ENCODE data around the gene FKBP1B. TPM values are rescaled to one million over a fixed set of nuclear protein-coding genes. Genes with fewer than 3 reads are reported as not detected.
A peak's percentile ranks its signal among the peaks of the same experiment; 100 is the strongest.

Gene FKBP1B
- total RNA-seq, 1 experiment from 2014 or later: 2.1 TPM

DNA sequence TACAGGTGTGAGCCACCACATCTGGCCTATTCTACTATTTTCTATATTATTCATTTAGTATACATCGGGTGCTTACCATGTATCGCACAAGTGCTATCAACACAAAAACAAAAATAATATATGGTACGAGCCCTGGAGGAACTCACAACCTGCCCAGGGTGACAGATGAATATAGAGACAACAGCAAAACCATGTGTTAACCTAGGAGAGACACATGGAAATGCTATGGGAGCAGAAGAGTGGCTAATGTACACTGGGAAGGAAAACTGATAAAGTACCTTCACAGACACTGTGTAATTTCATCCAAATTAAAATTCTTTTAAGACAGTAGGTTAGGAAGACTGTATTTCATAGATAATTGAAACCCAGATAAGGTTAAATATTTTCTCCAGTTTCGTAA lies 22.7 kb downstream of the FKBP1B start:
- Histone ChIP-seq H4K20me1 (ENCODE audit: low read length) (0 out of 2 replicates have a peak, but pooled peaks cover 3% of the 10 kb centered on the region), H3K27ac (ENCODE audit: low read length) (no peak overlapping the region), H3K27me3 (ENCODE audit: low read length) (no peaks in the 10 kb centered on the region), H3F3A (ENCODE audit: low read length, unreplicated experiment) (no peaks in the 10 kb centered on the region), H3K36me3 (ENCODE audit: low read depth, low read length) (peaks cover 32% of the 10 kb centered on the region), H3K9me3 (ENCODE audit: low read length) (no peaks in the 10 kb centered on the region), H3K4me1 (ENCODE audit: insufficient read depth, low read length) (peaks cover 5% of the 10 kb centered on the region), H3K9me2 (replicated peaks; ENCODE audit: low read length) (no peaks in the 10 kb centered on the region), H3K4me3 (ENCODE audit: low read length) (no peak overlapping the region), H2AFZ (ENCODE audit: low read length) (no peak overlapping the region), H3K4me2 (ENCODE audit: low read length) (no peak overlapping the region), H3K79me2 (ENCODE audit: low read length) (peaks cover 39% of the 10 kb centered on the region), H3K9ac (ENCODE audit: low read length) (no peak overlapping the region)
- no TSS peak for BruUV-seq (replicated peaks)
- ATAC-seq (no peak), DNase-seq (no peak)
- CTCF ChIA-PET: no interaction called here
- intact Hi-C loops (cut with micrococcal nuclease): no loop called here
- TF ChIP-seq EZH2 (IDR thresholded peaks at IDR 0.05; ENCODE audit: low read length, unreplicated experiment) (no peak), EZH2phosphoT487 (IDR thresholded peaks at IDR 0.05; ENCODE audit: borderline replicate concordance, low read length) (no peak), CTCF (conservative IDR thresholded peaks at IDR 0.05; ENCODE audit: low read depth, low read length) (no peak)
- POLR2A ChIA-PET (ENCODE audit: unreplicated experiment): no interaction called here

DNA sequence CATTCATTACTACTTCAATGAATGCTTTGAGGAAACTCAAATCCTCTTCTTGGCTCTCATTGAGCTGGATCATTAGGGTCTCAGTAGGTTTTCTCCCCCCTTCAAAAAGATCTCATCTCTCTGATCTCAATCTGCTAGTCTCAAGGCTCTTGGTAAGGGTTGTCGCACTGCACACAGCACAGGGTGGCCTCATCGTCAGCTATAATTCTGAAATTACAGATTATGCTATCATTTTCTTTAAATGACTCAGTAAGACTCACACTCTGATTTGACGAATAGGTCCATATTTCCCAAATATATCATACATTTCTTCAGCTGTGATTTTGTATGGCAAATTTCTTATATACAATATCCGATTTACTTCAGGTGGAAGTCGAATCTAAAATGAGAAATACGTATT lies 24.3 kb downstream of the FKBP1B start:
- ATAC-seq: no peak
- no peak overlapping the region; the same call in 1 of the 2 replicates for H3K4me2 ChIP-seq (ENCODE audit: low read length)
- ChIA-PET CTCF (no interaction called here), POLR2A (ENCODE audit: unreplicated experiment) (no interaction called here)
- no peak for TF ChIP-seq EZH2 (IDR thresholded peaks at IDR 0.05; ENCODE audit: low read length, unreplicated experiment)
- no peak for TF ChIP-seq EZH2phosphoT487 (IDR thresholded peaks at IDR 0.05; ENCODE audit: borderline replicate concordance, low read length)
- TF ChIP-seq CTCF (conservative IDR thresholded peaks at IDR 0.05; ENCODE audit: low read depth, low read length): no peak
- no peaks in the 10 kb centered on the region for H3K9me3 ChIP-seq (ENCODE audit: low read length)
- H3K27me3 ChIP-seq (ENCODE audit: low read length): no peaks in the 10 kb centered on the region
- intact Hi-C loops (cut with micrococcal nuclease): no loop called here
- no peaks in the 10 kb centered on the region for H3K9me2 ChIP-seq (replicated peaks; ENCODE audit: low read length)
- peaks cover 13% of the 10 kb centered on the region for H3K4me1 ChIP-seq (ENCODE audit: insufficient read depth, low read length)
- H4K20me1 ChIP-seq (ENCODE audit: low read length): 0 out of 2 replicates have a peak, but pooled peaks cover 3% of the 10 kb centered on the region
- H3K4me3 ChIP-seq (ENCODE audit: low read length): no peak overlapping the region
- H3K27ac ChIP-seq (ENCODE audit: low read length): no peak overlapping the region
- peaks cover 31% of the 10 kb centered on the region for H3K36me3 ChIP-seq (ENCODE audit: low read depth, low read length)
- H3K79me2 ChIP-seq (ENCODE audit: low read length): peaks cover 39% of the 10 kb centered on the region
- BruUV-seq (replicated peaks): no TSS peak
- no peaks in the 10 kb centered on the region for H3F3A ChIP-seq (ENCODE audit: low read length, unreplicated experiment)
- H3K9ac ChIP-seq (ENCODE audit: low read length): no peak overlapping the region
- no peak for DNase-seq
- H2AFZ ChIP-seq (ENCODE audit: low read length): no peak overlapping the region

DNA sequence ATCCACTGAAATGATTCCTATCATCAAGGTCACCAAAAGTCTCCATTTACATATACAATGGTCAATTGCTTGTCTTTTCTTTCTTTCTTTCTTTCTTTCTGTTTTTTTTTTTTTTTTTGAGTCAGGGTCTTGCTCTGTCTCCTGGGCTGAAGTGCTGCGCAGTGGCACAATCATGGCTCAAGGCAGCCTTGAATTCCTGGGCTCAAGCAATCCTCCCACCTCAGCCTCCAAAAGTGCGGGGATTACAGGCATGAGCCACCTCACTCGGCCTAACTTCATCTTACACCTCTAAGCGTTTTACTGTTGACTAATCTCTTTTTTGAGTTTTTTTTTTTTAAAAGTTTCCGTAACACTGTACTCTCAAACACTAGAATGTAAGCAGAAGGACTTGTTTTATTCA lies 25.7 kb downstream of the FKBP1B start:
- no peak for TF ChIP-seq EZH2phosphoT487 (IDR thresholded peaks at IDR 0.05; ENCODE audit: borderline replicate concordance, low read length)
- no peak for TF ChIP-seq EZH2 (IDR thresholded peaks at IDR 0.05; ENCODE audit: low read length, unreplicated experiment)
- no peak for TF ChIP-seq CTCF (conservative IDR thresholded peaks at IDR 0.05; ENCODE audit: low read depth, low read length)
- CTCF ChIA-PET: no interaction called here
- Histone ChIP-seq H3K4me2 (ENCODE audit: low read length) (peak overlapping the region; percentile 94), H3K4me1 (ENCODE audit: insufficient read depth, low read length) (peaks cover 13% of the 10 kb centered on the region), H3K79me2 (ENCODE audit: low read length) (peaks cover 39% of the 10 kb centered on the region), H4K20me1 (ENCODE audit: low read length) (0 out of 2 replicates have a peak, but pooled peaks cover 3% of the 10 kb centered on the region), H3K27me3 (ENCODE audit: low read length) (no peaks in the 10 kb centered on the region), H3K27ac (ENCODE audit: low read length) (no peak overlapping the region), H3K9me2 (replicated peaks; ENCODE audit: low read length) (no peaks in the 10 kb centered on the region), H3K36me3 (ENCODE audit: low read depth, low read length) (peaks cover 21% of the 10 kb centered on the region), H3K4me3 (ENCODE audit: low read length) (peak overlapping the region; percentile 97), H2AFZ (ENCODE audit: low read length) (no peak overlapping the region), H3K9me3 (ENCODE audit: low read length) (no peaks in the 10 kb centered on the region), H3K9ac (ENCODE audit: low read length) (peak overlapping the region; percentile 85), H3F3A (ENCODE audit: low read length, unreplicated experiment) (no peaks in the 10 kb centered on the region)
- no peak for DNase-seq
- intact Hi-C loops (cut with micrococcal nuclease): no loop called here
- POLR2A ChIA-PET (ENCODE audit: unreplicated experiment): no interaction called here
- no peak for ATAC-seq
- BruUV-seq (replicated peaks): no TSS peak

All from PC-3 (cell line).